ENCODE measurements around the gene NBEA.

DNA sequence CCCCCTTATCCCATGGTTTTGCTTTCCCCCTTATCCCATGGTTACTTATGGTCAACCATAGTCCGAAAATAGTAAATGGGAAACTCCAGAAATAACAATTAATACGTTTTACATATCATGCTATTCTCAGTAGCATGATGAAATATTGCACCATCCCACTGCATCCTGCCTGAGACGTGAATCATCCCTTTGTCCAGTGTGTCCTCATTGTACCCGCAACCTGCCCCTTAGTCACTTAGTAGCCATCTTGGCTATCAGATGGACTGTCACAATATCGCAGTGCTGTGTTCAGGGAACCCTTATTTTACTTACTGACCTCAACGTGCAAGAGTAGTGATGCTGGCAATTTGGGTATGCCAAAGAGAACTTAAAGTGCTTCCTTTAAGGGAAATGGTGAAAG, 10.5 kb upstream of the NBEA start:
- no peak for TF ChIP-seq ZNF843 (tag by site-specific recombination; IDR thresholded peaks at IDR 0.05)
- TF ChIP-seq ZNF280D (tag by site-specific recombination; IDR thresholded peaks at IDR 0.05): no peak
- TF ChIP-seq KLF16 (tag by site-specific recombination; IDR thresholded peaks at IDR 0.05): no peak
- no peak for TF ChIP-seq ZNF114 (tag by site-specific recombination; IDR thresholded peaks at IDR 0.05)
- TF ChIP-seq ATF2 (tag by site-specific recombination; IDR thresholded peaks at IDR 0.05; ENCODE audit: low read depth): no peak
- TF ChIP-seq ZNF571 (tag by site-specific recombination; IDR thresholded peaks at IDR 0.05): no peak
- no peak for TF ChIP-seq YY1 (tag by site-specific recombination; IDR thresholded peaks at IDR 0.05)
- TF ChIP-seq ZNF19 (tag by site-specific recombination; IDR thresholded peaks at IDR 0.05; ENCODE audit: low read depth): no peak
